Osteoblast (primary cell): Measurements from ENCODE around the gene ADAMTS5. TPM values are rescaled to one million over a fixed set of nuclear protein-coding genes. Genes with fewer than 3 reads are reported as not detected.

Source experiments
- DNase-seq: peaks from one replicate; pipeline ENCODE4 v3.0.0; 2011; ENCODE audit warnings: low spot score, mixed read lengths; ENCODE audit not compliant: insufficient read length; ENCODE audit errors: missing footprints
- H2AFZ ChIP-seq: 2 replicates; pipeline ENCODE4 v1.6.0; 2011; ENCODE audit warnings: mild to moderate bottlenecking, low read length
- H3K27ac ChIP-seq: 2 replicates; pipeline ENCODE4 v1.5.1; 2011; ENCODE audit warnings: mild to moderate bottlenecking, low read depth, low read length, moderate library complexity
- H3K27me3 ChIP-seq: 2 replicates; pipeline ENCODE4 v1.6.0; 2012; ENCODE audit warnings: mild to moderate bottlenecking, control low read depth, inconsistent platforms, low read length, moderate library complexity; ENCODE audit not compliant: insufficient read depth
- H3K36me3 ChIP-seq: 2 replicates; pipeline ENCODE4 v1.5.1; 2011; ENCODE audit warnings: mild to moderate bottlenecking, low read length, control low read depth, moderate library complexity; ENCODE audit not compliant: insufficient read depth
- H3K4me1 ChIP-seq: 2 replicates; pipeline ENCODE4 v1.5.1; 2011; ENCODE audit warnings: mild to moderate bottlenecking, low read length, control low read depth, moderate library complexity; ENCODE audit not compliant: insufficient read depth
- H3K4me2 ChIP-seq: 2 replicates; pipeline ENCODE4 v1.6.0; 2011; ENCODE audit warnings: mild to moderate bottlenecking, low read length; ENCODE audit not compliant: insufficient read depth
- H3K4me3 ChIP-seq: fragments of 200-600 bp; sonication (generic); 3 replicates; pipeline ENCODE4 v1.5.1; 2012; ENCODE audit warnings: mild to moderate bottlenecking, low read length, inconsistent platforms; ENCODE audit not compliant: insufficient read depth
- H3K79me2 ChIP-seq: 2 replicates; pipeline ENCODE4 v1.6.0; 2012; ENCODE audit warnings: mild to moderate bottlenecking, low read length, control low read depth, inconsistent platforms; ENCODE audit not compliant: insufficient read depth
- H3K9me3 ChIP-seq: 2 replicates; pipeline ENCODE4 v1.5.1; 2011; ENCODE audit warnings: low read depth, low read length, control low read depth
- H4K20me1 ChIP-seq: 2 replicates; pipeline ENCODE4 v1.6.0; 2012; ENCODE audit warnings: mild to moderate bottlenecking, low read length, control low read depth; ENCODE audit not compliant: insufficient read depth
- CTCF ChIP-seq: IDR thresholded peaks from 2 replicates; pipeline ENCODE4 v1.5.1; 2011; ENCODE audit warnings: mild to moderate bottlenecking, low read depth, low read length, moderate library complexity; ENCODE audit errors: extremely low read depth
- total RNA-seq: library from RNA; depleted of rRNA; stranded (reverse); fragments of >200 nt; gene quantifications from 2 replicates; pipeline ENCODE4 v1.2.3, GENCODE V29; 2012

Gene ADAMTS5
- total RNA-seq, 1 donor: 39.1 TPM

GRCh38 chr21:26982767-26983166, 15.9 kb upstream of the ADAMTS5 start:
- H4K20me1 ChIP-seq: no peaks in the 10 kb centered on the region
- no peak overlapping the region for H3K4me2 ChIP-seq
- H3K27me3 ChIP-seq: no peaks in the 10 kb centered on the region
- no peaks in the 10 kb centered on the region for H3K79me2 ChIP-seq
- no peak overlapping the region for H3K4me3 ChIP-seq
- TF ChIP-seq CTCF: no peak
- no peak for DNase-seq
- H3K27ac ChIP-seq: no peak overlapping the region
- no peaks in the 10 kb centered on the region for H3K9me3 ChIP-seq
- H2AFZ ChIP-seq: no peak overlapping the region
- no peaks in the 10 kb centered on the region for H3K36me3 ChIP-seq
- peaks cover 3% of the 10 kb centered on the region for H3K4me1 ChIP-seq

- H3K4me2 ChIP-seq: no peak overlapping the region
- H3K27ac ChIP-seq: no peak overlapping the region
- H2AFZ ChIP-seq: no peak overlapping the region
- no peak for DNase-seq
- peaks cover 11% of the 10 kb centered on the region for H3K4me1 ChIP-seq
- no peaks in the 10 kb centered on the region for H3K27me3 ChIP-seq
- no peaks in the 10 kb centered on the region for H3K36me3 ChIP-seq
- no peak overlapping the region for H3K4me3 ChIP-seq
- no peaks in the 10 kb centered on the region for H3K9me3 ChIP-seq
- no peak for TF ChIP-seq CTCF
- no peaks in the 10 kb centered on the region for H3K79me2 ChIP-seq
- no peaks in the 10 kb centered on the region for H4K20me1 ChIP-seq
Observed at GRCh38 chr21:26977746-26978145, 10.9 kb upstream of the ADAMTS5 start.

GRCh38 chr21:26973226-26973625, 6.3 kb upstream of the ADAMTS5 start:
- no peaks in the 10 kb centered on the region for H3K36me3 ChIP-seq
- peak overlapping the region; percentile 64 for H3K4me2 ChIP-seq
- H3K4me3 ChIP-seq: peak overlapping the region; percentile 35
- peak overlapping the region; percentile 64 for H2AFZ ChIP-seq
- no peak overlapping the region for H3K27ac ChIP-seq
- no peaks in the 10 kb centered on the region for H3K9me3 ChIP-seq
- no peaks in the 10 kb centered on the region for H4K20me1 ChIP-seq
- TF ChIP-seq CTCF: no peak
- peaks cover 15% of the 10 kb centered on the region for H3K4me1 ChIP-seq
- DNase-seq: no peak
- no peaks in the 10 kb centered on the region for H3K79me2 ChIP-seq
- H3K27me3 ChIP-seq: no peaks in the 10 kb centered on the region

GRCh38 chr21:26972192-26972591, 5.3 kb upstream of the ADAMTS5 start:
- Histone ChIP-seq H3K9me3 (no peaks in the 10 kb centered on the region), H3K4me3 (no peak overlapping the region), H3K4me2 (no peak overlapping the region), H2AFZ (no peak overlapping the region), H3K4me1 (peaks cover 8% of the 10 kb centered on the region), H3K27me3 (no peaks in the 10 kb centered on the region), H3K79me2 (no peaks in the 10 kb centered on the region), H3K36me3 (no peaks in the 10 kb centered on the region), H4K20me1 (no peaks in the 10 kb centered on the region), H3K27ac (no peak overlapping the region)
- TF ChIP-seq CTCF: no peak
- no peak for DNase-seq
